ENCODE results near the gene ZNF638. TPM values are rescaled to one million over a fixed set of nuclear protein-coding genes. Genes with fewer than 3 reads are reported as not detected.

Gene ZNF638
- total RNA-seq, 2 donors from 2014 or later: 196 to 208 TPM

DNA sequence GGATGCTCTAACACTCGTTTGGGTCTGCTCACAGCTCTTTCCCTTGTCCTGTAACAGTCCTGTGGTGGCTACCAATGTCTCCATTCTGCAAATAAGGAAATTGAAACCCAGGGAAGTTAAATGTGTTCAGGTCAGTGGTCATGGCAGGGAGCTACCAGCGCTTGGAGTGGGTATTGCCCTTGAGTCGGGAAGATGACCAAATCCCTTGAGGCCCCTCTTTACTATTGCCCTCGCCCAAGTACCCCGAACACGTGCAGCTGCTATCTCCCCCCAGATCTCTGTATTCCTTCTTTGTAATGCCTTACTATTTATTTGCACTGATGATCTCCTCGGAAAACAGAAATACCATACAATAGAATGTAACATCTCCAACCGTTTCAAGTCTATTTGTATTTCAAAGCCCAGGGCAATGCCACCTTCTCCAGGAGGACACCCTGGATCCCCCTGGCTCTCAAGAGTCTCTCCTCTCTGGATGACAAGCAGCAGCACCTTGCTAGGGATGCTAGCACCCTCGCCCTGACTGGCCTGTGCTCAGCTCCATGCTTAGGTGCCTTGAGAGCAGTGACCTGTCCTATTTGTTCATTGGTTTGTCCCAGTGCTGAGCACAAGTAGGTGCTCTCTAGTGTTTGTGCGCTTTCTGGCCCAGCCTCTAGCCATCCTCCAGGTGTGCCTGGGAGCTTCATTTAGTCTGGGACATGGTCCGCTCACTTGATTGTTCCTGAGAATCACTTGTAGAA, 136.9 kb downstream of the ZNF638 start:
- 87 to 88% methylated on average over 11 of the region's 11 CpGs for WGBS, 2 experiments (ENCODE audit: insufficient coverage in 1 of 2, insufficient read length in 1 of 2)
- Histone ChIP-seq H3K9ac (ENCODE audit: extremely low read depth, low read length, poor library complexity, severe bottlenecking) (no peak overlapping the region), H3K4me1 (ENCODE audit: control insufficient read depth, insufficient read depth, low read length) (no peaks in the 10 kb centered on the region), H3K9me3 (ENCODE audit: control insufficient read depth, low read length) (no peaks in the 10 kb centered on the region), H3K4me3 (ENCODE audit: low read length) (no peak overlapping the region), H3K27ac (ENCODE audit: low read depth, low read length) (no peak overlapping the region), H3K36me3 (ENCODE audit: control insufficient read depth, insufficient read depth, low read length) (no peaks in the 10 kb centered on the region), H3K27me3 (ENCODE audit: control insufficient read depth, insufficient read depth, low read length, poor library complexity, severe bottlenecking) (peaks cover 67% of the 10 kb centered on the region)
- DNase-seq: no peak
- H3K4me1 Mint-ChIP-seq: peaks cover 6% of the 10 kb centered on the region
- no peak overlapping the region for H3K4me3 Mint-ChIP-seq
- H3K27ac Mint-ChIP-seq: no peak overlapping the region
- H3K36me3 Mint-ChIP-seq (ENCODE audit: low read depth): no peaks in the 10 kb centered on the region
- H3K9me3 Mint-ChIP-seq: no peaks in the 10 kb centered on the region
- H3K27me3 Mint-ChIP-seq (ENCODE audit: insufficient read depth): peaks cover 40% of the 10 kb centered on the region
- TF ChIP-seq CTCF (conservative IDR thresholded peaks at IDR 0.05): no peak

DNA sequence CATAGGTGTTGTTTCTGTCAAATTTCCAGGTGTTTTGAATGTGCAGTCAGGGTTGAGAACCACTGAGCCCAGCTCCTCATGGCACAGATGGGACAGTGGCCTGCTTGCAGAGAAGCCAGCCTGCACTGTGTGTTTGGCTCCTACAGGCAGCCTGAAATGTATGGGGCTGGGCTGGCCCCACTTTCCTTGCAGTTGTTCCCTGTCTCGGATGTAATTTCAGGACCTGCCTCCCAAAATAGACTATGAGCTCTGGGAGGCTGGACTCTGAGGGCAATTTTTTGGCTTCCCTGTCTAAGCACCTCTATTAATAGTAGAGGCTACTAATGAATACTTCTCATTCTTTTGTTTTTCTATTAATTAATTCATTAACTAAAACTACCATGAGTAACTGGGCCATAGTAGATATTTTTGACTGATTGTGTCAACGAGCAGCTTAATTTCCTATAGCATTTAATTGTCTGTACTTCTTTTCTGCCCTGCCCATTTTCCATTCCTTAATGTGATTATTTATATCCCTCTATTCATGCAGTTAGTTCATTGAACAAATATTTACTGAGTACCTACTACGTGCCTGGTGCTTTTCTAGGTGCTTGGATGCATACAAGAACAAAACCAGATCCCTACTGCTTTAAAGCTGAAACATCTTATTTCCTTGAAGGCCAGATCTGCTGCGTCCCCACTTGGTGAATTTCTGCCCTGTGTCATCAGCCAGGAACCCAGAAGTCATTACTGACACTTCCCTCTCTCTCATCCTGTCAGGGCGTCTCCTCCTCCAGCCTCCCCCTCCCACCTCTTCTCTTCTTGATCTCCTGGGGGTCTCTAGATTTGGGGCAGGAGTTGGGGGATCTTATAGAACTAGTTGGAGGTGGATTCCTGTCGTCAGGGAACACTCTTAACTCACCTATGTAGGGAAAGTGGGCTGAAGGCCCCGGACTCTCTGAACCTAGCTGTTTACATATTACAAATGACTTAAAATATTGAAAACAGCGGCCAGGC, 138.1 kb downstream of the ZNF638 start:
- WGBS, 2 experiments (ENCODE audit: insufficient coverage in 1 of 2, insufficient read length in 1 of 2): 80 to 93% methylated on average over 4 to 8 of the region's 8 CpGs
- H3K4me3 Mint-ChIP-seq: no peak overlapping the region

More for the DNA sequence above, 138.1 kb downstream of the ZNF638 start:
- Mint-ChIP-seq H3K9me3 (no peaks in the 10 kb centered on the region), H3K36me3 (ENCODE audit: low read depth) (no peaks in the 10 kb centered on the region), H3K27me3 (ENCODE audit: insufficient read depth) (peaks cover 40% of the 10 kb centered on the region), H3K27ac (no peak overlapping the region), H3K4me1 (peaks cover 6% of the 10 kb centered on the region)
- H3K36me3 ChIP-seq (ENCODE audit: control insufficient read depth, insufficient read depth, low read length): no peaks in the 10 kb centered on the region
- H3K9me3 ChIP-seq (ENCODE audit: control insufficient read depth, low read length): no peaks in the 10 kb centered on the region
- H3K4me1 ChIP-seq (ENCODE audit: control insufficient read depth, insufficient read depth, low read length): no peaks in the 10 kb centered on the region
- H3K4me3 ChIP-seq (ENCODE audit: low read length): no peak overlapping the region
- TF ChIP-seq CTCF (conservative IDR thresholded peaks at IDR 0.05): no peak
- no peak overlapping the region for H3K9ac ChIP-seq (ENCODE audit: extremely low read depth, low read length, poor library complexity, severe bottlenecking)
- H3K27me3 ChIP-seq (ENCODE audit: control insufficient read depth, insufficient read depth, low read length, poor library complexity, severe bottlenecking): peaks cover 54% of the 10 kb centered on the region
- H3K27ac ChIP-seq (ENCODE audit: low read depth, low read length): no peak overlapping the region
- DNase-seq: no peak
